Heart right ventricle (tissue), 16 donors: ENCODE results near the gene CDK15. TPM values are rescaled to one million over a fixed set of nuclear protein-coding genes. Genes with fewer than 3 reads are reported as not detected.

Experiments used
- ATAC-seq, 8 donors: fragments of 200-7000 bp; cut with Tn5 transposase; one replicate each; pipeline ENCODE4 v1.9.1; 2020; ENCODE audit warnings: mild to moderate bottlenecking in 8 of 8, moderate library complexity in 8 of 8, moderate number of reproducible peaks in 1 of 8
- DNase-seq, 2 donors: peaks; one replicate each; pipeline ENCODE4 v3.0.0-alpha.2; 2020
- H3K27ac ChIP-seq, 10 donors: fragments of 200-600 bp; sonication (generic) in 2 of 10; one replicate each; pipeline versions ENCODE4 v1.5.0 to v1.8.0; 2020 to 2022; ENCODE audit warnings: mild to moderate bottlenecking in 3 of 10
- H3K27me3 ChIP-seq, 7 donors: fragments of 200-600 bp; one replicate each; pipeline ENCODE4 v1.8.0; 2021 to 2022; ENCODE audit warnings: mild to moderate bottlenecking in 2 of 7
- H3K36me3 ChIP-seq, 9 donors: fragments of 200-600 bp; sonication (generic) in 1 of 9; one replicate each; pipeline versions ENCODE4 v1.5.0 to v1.8.0; 2020 to 2022; ENCODE audit warnings: mild to moderate bottlenecking in 2 of 9
- H3K4me1 ChIP-seq, 9 donors: fragments of 200-600 bp; sonication (generic) in 1 of 9; one replicate each; pipeline versions ENCODE4 v1.5.0 to v1.8.0; 2020 to 2022; ENCODE audit warnings: mild to moderate bottlenecking in 4 of 9
- H3K4me3 ChIP-seq, 10 donors: fragments of 200-600 bp; sonication (generic) in 2 of 10; one replicate each; pipeline versions ENCODE4 v1.5.0 to v1.8.0; 2020 to 2022; ENCODE audit warnings: mild to moderate bottlenecking in 7 of 10, moderate library complexity in 2 of 10
- H3K9me3 ChIP-seq, 11 donors: fragments of 200-600 bp in 10 of 11; sonication (generic) in 2 of 11; one replicate each; pipeline versions ENCODE4 v1.5.0 to v1.8.0; 2013 to 2022; ENCODE audit warnings: mild to moderate bottlenecking in 2 of 11, control low read depth in 1 of 11, moderate library complexity in 1 of 11
- CTCF ChIP-seq, 9 donors: fragments of 200-600 bp; sonication (generic) in 2 of 9; IDR thresholded peaks; one replicate each; pipeline versions ENCODE4 v1.5.0 to v1.8.0; 2021 to 2022; ENCODE audit warnings: antibody characterized with exemption in 9 of 9, mild to moderate bottlenecking in 5 of 9, moderate library complexity in 1 of 9
- WGBS, 2 donors: extraction: QIAGEN DNeasy Blood & Tissue Kit; methylation state at CpG; one replicate each; pipeline ENCODE4 v1.1.7; 2013; ENCODE audit warnings: inconsistent platforms in 1 of 2; 5-methylcytosine and 5-hydroxymethylcytosine counted together
- intact Hi-C, 10 donors: fragments of 100-400 bp; cut with DNase I; formaldehyde crosslinking; loops; one replicate each; pipeline versions ENCODE4 v1.11.1 to v1.14.2; 2022
- polyA plus RNA-seq, 2 donors: library from polyadenylated mRNA; stranded (reverse); fragments of 200-250 nt; gene quantifications; one replicate each; pipeline ENCODE4 v1.2.3, GENCODE V29; 2013
- total RNA-seq, 10 donors: library from RNA; stranded (reverse); fragmentation: NEBNext Ultra II Directional in 3 of 10; extraction: Animal tissue kit (Norgen Biotek cat#: 25700) in 3 of 10; gene quantifications; one replicate each; pipeline versions ENCODE4 v1.2.1 to v1.2.4, GENCODE V29; 2021 to 2023
- donor health status: Arrhythmogenic right ventricular cardiomyopathy.
- donor health status: ischemic (EF 13 %, LVEDD 7.1; RV severe dilation, severe dysfunction).
- donor health status: healthy with polysubstance abuse.
- donor health status: DM: no; HTN: yes; CAD: no.
- donor health status: DM: no; HTN: no; CAD: no.
- donor health status: ischemic (EF 25% LVEDD 6.9; RV normal size, moderate dysfunction).
- donor health status: ischemic (EF 25% LVEDD 5.7; RV mildly dilated, moderate dysfunction).
- donor health status: healthy.
- donor health status: DM: yes; HTN: yes; CAD: no.
- donor health status: Ischemic cardiomyopathy.
- donor health status: ischemic (EF 35%, LVEDD 5.7; RV mildly dilated, moderate dysfunction).
- donor health status: nonischemic (EF 11% LVEDD 7.7; RV severe dilation, severe dysfunction).
- donor health status: DM: yes; HTN: yes; CAD: no.
- donor health status: PGD.
- donor health status: ischemic (EF 29% LVEDD 5.4; RV normal size, mild dysfunction).
- donor health status: nonischemic (EF 23%, LVEDD 6.1; RV moderate dilation, normal function).

CDK15 gene
- total and polyA plus RNA-seq, 12 donors: 0.07 to 0.39 (median 0.15) TPM; not detected in 1

- peaks cover 0 to 12% (median 0%) of the 10 kb centered on the region in 11 donors for H3K9me3 ChIP-seq
- no peaks in the 10 kb centered on the region for H3K36me3 ChIP-seq
- H3K27me3 ChIP-seq: peaks cover 0 to 12% (median 3%) of the 10 kb centered on the region in 7 donors
- no peak for ATAC-seq
- H3K4me1 ChIP-seq: peaks cover 0 to 7% (median 0%) of the 10 kb centered on the region in 9 donors
- H3K27ac ChIP-seq: no peak overlapping the region
- H3K4me3 ChIP-seq: no peak overlapping the region
- DNase-seq: no peak
- WGBS, 2 donors: 60 to 62% methylated on average over 7 of the region's 7 CpGs
- no peak for TF ChIP-seq CTCF (IDR thresholded peaks at IDR 0.05)
- intact Hi-C loops: no loop called here
These were observed 125.6 kb downstream of the CDK15 start for GRCh38 chr2:201931951-201932350.

- ATAC-seq: peak in 1 of 8 donors; percentile 71
- Histone ChIP-seq H3K9me3 (peaks cover 0 to 12% (median 0%) of the 10 kb centered on the region in 11 donors), H3K36me3 (no peaks in the 10 kb centered on the region), H3K27ac (no peak overlapping the region), H3K4me3 (no peak overlapping the region), H3K4me1 (peaks cover 0 to 7% (median 0%) of the 10 kb centered on the region in 9 donors), H3K27me3 (peaks cover 0 to 18% (median 3%) of the 10 kb centered on the region in 7 donors)
- DNase-seq: no peak
- intact Hi-C loops: no loop called here
- WGBS, 2 donors: 36 to 46% methylated on average over 3 of the region's 3 CpGs
- no peak for TF ChIP-seq CTCF (IDR thresholded peaks at IDR 0.05)
These were observed 126.2 kb downstream of the CDK15 start for GRCh38 chr2:201932511-201932910.

GRCh38 chr2:201933792-201934237, 127.5 kb downstream of the CDK15 start:
- H3K36me3 ChIP-seq: no peaks in the 10 kb centered on the region
- no peak for DNase-seq
- WGBS, 2 donors: 28 to 35% methylated on average over 7 of the region's 7 CpGs
- H3K9me3 ChIP-seq: peaks cover 0 to 12% (median 0%) of the 10 kb centered on the region in 11 donors
- no peak for TF ChIP-seq CTCF (IDR thresholded peaks at IDR 0.05)
- peaks cover 0 to 7% (median 0%) of the 10 kb centered on the region in 9 donors for H3K4me1 ChIP-seq
- ATAC-seq: peak in 3 of 8 donors; percentile 20 to 69 (median 27)
- intact Hi-C loops: no loop called here
- no peak overlapping the region for H3K27ac ChIP-seq
- H3K27me3 ChIP-seq: peaks cover 0 to 18% (median 5%) of the 10 kb centered on the region in 7 donors
- no peak overlapping the region for H3K4me3 ChIP-seq

- H3K27ac ChIP-seq: no peak overlapping the region
- ATAC-seq: no peak
- peaks cover 0 to 12% (median 0%) of the 10 kb centered on the region in 11 donors for H3K9me3 ChIP-seq
- WGBS, 2 donors: 90 to 92% methylated on average over 4 of the region's 4 CpGs
- no peak overlapping the region for H3K4me3 ChIP-seq
- no peak for DNase-seq
- peaks cover 0 to 30% (median 11%) of the 10 kb centered on the region in 7 donors for H3K27me3 ChIP-seq
- intact Hi-C loops: no loop called here
- TF ChIP-seq CTCF (IDR thresholded peaks at IDR 0.05): no peak
- peaks cover 0 to 7% (median 0%) of the 10 kb centered on the region in 9 donors for H3K4me1 ChIP-seq
- H3K36me3 ChIP-seq: no peaks in the 10 kb centered on the region
These were observed 130.5 kb downstream of the CDK15 start for GRCh38 chr2:201936817-201937216.
